Stimulated activated naive CD8-positive, alpha-beta T cell treated with anti-CD3 and anti-CD28 coated beads, Interleukin-15, Interleukin-2, amounts not matched to agents 100 ng/mL and 50 ng/mL, for 24 hours (primary cell): ENCODE results near the gene SAPCD2.
A peak's percentile ranks its signal among the peaks of the same experiment; 100 is the strongest.

Source experiments
- H3K27ac Mint-ChIP-seq: one replicate; pipeline ENCODE4 v1.8.0; 2021; ENCODE audit warnings: mild to moderate bottlenecking, mixed read lengths
- H3K27me3 Mint-ChIP-seq: one replicate; pipeline ENCODE4 v1.8.0; 2021; ENCODE audit warnings: mixed read lengths
- H3K36me3 Mint-ChIP-seq: one replicate; pipeline ENCODE4 v1.8.0; 2021; ENCODE audit warnings: low read depth, mixed read lengths
- H3K4me1 Mint-ChIP-seq: one replicate; pipeline ENCODE4 v1.8.0; 2021; ENCODE audit warnings: low read depth, mixed read lengths
- H3K4me3 Mint-ChIP-seq: one replicate; pipeline ENCODE4 v1.8.0; 2021; ENCODE audit warnings: mild to moderate bottlenecking, mixed read lengths
- H3K9me3 Mint-ChIP-seq: one replicate; pipeline ENCODE4 v1.8.0; 2021; ENCODE audit warnings: mixed read lengths

SAPCD2 gene

DNA sequence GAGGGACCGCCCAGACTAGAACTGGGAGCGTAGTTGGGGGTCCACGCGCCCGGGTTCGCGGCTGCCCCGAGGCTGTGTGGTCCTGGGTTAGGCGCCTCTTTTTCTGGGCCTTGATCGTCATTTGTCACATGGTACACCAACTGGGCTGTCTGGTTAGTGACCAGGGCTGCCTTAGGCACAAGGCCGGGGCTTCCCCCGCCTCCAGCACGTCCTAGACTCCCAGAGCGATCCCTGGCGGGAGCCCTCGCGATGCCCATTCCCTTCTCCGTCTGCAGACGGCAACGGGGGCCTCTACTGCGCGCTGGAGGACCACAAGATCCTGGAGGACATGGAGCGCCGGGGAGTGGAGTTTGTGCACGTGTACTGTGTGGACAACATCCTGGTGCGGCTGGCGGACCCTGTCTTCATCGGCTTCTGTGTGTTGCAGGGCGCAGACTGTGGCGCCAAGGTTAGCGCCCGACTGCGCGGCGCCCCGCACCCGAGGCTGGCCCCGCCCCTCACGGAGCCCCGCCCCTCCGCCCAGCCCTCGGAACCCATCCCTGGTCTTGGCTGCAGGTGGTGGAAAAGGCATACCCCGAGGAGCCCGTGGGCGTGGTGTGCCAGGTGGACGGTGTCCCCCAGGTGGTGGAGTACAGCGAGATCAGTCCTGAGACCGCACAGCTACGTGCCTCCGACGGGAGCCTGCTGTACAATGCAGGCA is 8.5 kb upstream of the SAPCD2 start:
- no peaks in the 10 kb centered on the region for H3K9me3 Mint-ChIP-seq
- H3K27ac Mint-ChIP-seq, result no peak overlapping the region
- H3K27me3 Mint-ChIP-seq, result no peaks in the 10 kb centered on the region
- peak overlapping the region; percentile 74 for H3K4me3 Mint-ChIP-seq
- H3K4me1 Mint-ChIP-seq, result peaks cover 11% of the 10 kb centered on the region
- H3K36me3 Mint-ChIP-seq, result peaks cover 5% of the 10 kb centered on the region

DNA sequence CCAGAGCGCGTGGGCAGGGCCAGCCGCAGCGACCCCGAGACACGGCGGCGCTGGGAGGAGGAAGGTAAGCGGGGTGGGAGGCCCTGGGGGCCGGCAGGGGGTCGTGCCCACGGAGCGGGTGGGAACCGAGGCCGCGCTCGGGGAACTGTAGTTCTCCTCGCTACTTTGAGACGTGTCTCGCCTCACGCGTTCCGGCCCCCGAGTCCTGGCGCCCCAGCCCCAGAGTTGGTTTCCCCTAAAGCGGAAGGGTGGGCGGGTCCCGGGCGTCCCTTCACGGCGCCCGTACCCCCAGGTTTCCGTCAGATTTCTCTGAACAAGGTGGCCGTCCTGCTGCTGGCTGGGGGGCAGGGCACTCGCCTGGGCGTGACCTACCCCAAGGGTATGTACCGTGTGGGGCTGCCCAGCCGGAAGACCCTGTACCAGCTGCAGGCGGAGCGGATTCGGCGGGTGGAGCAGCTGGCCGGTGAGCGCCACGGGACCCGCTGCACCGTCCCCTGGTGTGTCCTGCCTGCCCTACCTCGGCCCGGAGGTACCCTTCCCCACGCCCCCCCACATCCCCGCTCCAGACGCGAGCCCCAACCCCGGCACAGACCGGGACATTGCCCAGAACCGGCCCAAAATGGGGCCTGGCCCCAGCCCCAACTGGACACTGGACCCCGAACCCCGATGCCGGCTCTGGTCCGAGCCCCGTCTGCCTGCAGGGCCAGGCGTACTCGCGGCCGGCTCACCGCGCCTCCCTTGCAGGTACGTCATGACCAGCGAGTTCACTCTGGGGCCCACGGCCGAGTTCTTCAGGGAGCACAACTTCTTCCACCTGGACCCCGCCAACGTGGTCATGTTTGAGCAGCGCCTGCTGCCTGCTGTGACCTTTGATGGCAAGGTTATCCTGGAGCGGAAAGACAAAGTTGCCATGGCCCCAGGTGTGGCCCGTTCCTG is 7.7 kb upstream of the SAPCD2 start:
- Mint-ChIP-seq H3K4me3 (peak overlapping the region; percentile 74), H3K4me1 (peaks cover 3% of the 10 kb centered on the region), H3K27ac (no peak overlapping the region), H3K36me3 (no peaks in the 10 kb centered on the region), H3K9me3 (no peaks in the 10 kb centered on the region), H3K27me3 (no peaks in the 10 kb centered on the region)

DNA sequence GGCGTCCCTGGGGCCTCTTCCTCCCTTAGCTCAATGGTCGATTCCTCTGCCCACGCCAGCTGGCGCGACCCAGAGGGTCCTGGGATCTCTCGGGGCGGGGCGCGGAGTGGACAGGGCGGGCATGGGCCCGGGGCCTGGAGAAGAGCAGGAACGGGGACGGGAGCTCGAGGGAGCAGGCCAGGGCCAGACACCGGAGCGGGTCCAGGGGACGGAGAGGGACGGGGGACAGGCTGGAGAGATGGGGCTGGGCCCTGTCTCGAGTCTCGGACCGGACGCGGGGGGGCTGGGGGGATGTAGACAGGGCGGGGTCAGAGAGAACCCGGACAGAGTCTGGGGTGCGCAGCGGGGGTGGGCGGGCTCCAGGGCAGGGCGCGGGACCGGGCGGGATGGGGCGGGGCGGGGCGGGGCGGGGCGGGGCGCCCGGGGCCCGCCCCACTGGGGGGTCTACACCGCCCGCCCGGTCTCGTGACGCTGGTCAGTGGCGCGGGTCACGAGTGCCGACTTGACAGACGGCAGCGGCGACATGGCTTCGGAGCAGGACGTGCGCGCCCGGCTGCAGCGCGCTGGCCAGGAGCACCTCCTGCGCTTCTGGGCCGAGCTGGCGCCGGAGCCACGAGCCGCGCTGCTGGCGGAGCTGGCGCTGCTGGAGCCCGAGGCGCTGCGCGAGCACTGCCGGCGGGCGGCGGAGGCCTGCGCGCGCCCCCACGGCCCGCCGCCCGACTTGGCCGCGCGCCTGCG is 6.8 kb upstream of the SAPCD2 start, which contains the start of gene UAP1L1:
Gene UAP1L1, plus strand, starts transcription at position 508 of the 738 bp plus-strand sequence. Its CDS starts 16 bp downstream, at position 524.
- Mint-ChIP-seq H3K4me1 (no peaks in the 10 kb centered on the region), H3K27ac (no peak within 1 kb of the TSS), H3K36me3 (no peaks in the 10 kb centered on the region), H3K27me3 (no peaks in the 10 kb centered on the region), H3K9me3 (no peaks in the 10 kb centered on the region), H3K4me3 (peak within 1 kb of the TSS; percentile 74)

DNA sequence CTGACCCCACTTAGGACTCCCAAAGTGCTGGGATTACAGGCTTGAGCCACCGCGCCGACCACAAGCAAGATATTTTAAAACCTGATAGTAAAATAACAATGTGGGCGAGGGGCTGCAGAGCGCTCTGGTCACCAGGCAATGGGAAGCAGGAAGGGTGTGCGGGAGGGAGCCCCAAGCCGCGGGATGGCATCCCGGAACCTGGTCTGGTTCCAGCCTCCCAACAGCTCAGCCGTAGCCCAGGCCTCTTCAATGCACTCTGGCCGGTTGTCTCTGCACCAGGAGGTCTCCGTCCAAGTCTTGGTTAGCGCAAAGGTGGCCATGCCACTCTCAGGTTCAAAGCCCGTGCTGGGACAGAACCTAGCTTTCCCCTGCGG is 6.3 kb upstream of the SAPCD2 start:
- Mint-ChIP-seq H3K4me1 (no peaks in the 10 kb centered on the region), H3K27ac (no peak overlapping the region)

DNA sequence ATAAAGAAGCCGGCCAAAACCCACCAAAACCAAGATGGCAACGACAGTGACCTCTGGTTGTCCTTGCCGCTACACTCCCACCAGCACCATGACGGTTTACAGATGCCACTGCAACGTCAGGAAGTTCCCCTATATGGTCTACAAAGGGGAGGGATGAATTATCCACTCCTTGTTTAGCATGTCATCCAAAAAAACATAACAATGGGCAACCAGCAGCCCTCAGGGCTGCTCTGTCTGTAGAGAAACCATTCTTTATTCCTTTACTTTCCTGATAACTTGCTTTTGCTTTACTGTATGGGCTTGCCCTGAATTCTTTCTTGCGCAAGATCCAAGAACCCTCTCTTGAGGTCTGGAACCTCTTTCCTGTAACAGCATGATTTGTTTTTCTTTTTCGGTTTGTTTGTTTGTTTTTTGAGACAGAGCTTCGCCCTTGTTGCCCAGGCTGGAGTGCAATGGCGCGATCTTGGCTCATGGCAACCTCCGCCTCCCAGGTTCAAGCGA is 5.0 kb upstream of the SAPCD2 start:
- no peaks in the 10 kb centered on the region for H3K27me3 Mint-ChIP-seq
- H3K4me3 Mint-ChIP-seq, result no peak overlapping the region
- H3K27ac Mint-ChIP-seq, result no peak overlapping the region
- H3K4me1 Mint-ChIP-seq, result peaks cover 7% of the 10 kb centered on the region
- H3K9me3 Mint-ChIP-seq, result no peaks in the 10 kb centered on the region
- no peaks in the 10 kb centered on the region for H3K36me3 Mint-ChIP-seq

More for the DNA sequence above, 6.3 kb upstream of the SAPCD2 start:
- H3K9me3 Mint-ChIP-seq, result no peaks in the 10 kb centered on the region
- no peaks in the 10 kb centered on the region for H3K27me3 Mint-ChIP-seq
- H3K4me3 Mint-ChIP-seq, result peak overlapping the region; percentile 50
- no peaks in the 10 kb centered on the region for H3K36me3 Mint-ChIP-seq

DNA sequence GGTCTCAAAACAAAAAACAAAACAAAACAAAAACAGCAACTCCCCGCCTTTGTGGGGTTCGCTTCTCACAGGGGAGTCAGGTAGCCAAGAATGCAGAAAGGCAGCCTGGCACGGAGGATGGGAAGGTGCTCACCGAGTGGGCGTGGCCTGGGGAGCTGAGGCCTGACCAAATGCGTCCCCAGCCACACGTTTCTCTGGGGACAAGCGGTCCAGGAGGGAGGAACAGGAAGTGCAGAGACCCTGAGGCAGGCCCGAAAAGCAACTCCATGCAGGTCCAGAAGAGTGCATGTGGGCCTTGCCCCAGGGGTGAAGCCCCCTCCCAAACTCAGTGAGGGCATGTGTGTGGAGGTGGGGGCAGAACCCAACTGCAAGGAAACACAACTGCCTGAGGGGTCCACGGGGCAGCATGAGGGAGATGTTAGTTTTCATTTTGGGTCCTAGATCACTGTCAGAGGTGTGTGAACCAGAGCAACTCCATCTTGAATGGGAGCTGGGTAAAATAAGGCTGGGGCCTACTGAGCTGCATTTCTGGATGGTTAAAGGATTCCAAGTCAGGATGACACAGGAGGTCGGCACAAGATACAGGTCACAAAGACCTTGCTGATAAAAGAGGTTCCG is 4.4 kb upstream of the SAPCD2 start:
- Mint-ChIP-seq H3K36me3 (no peaks in the 10 kb centered on the region), H3K27me3 (no peaks in the 10 kb centered on the region), H3K4me1 (peaks cover 7% of the 10 kb centered on the region), H3K9me3 (no peaks in the 10 kb centered on the region), H3K27ac (no peak overlapping the region), H3K4me3 (no peak overlapping the region)

DNA sequence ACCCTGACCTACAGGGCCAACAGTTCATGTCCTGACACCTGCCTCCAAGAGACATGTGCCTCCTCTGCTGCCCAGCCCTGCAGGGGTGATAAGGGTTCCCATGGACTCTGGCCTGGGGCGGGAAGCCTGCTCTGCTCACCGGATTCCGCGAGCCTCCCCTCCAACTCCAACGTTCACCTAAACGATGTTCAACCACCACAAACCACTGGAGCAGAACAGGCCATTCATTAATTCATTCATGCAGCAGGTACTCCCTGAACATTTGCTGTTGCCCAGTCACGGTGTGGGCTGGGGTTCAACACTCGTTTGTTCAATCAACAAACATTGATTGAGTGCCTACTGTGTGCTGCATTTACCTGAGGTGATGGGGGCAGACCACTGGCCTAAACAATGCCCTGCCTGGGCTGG is 3.6 kb upstream of the SAPCD2 start:
- Mint-ChIP-seq H3K4me1 (peaks cover 7% of the 10 kb centered on the region), H3K36me3 (no peaks in the 10 kb centered on the region), H3K4me3 (no peak overlapping the region), H3K27ac (no peak overlapping the region), H3K27me3 (no peaks in the 10 kb centered on the region), H3K9me3 (no peaks in the 10 kb centered on the region)

DNA sequence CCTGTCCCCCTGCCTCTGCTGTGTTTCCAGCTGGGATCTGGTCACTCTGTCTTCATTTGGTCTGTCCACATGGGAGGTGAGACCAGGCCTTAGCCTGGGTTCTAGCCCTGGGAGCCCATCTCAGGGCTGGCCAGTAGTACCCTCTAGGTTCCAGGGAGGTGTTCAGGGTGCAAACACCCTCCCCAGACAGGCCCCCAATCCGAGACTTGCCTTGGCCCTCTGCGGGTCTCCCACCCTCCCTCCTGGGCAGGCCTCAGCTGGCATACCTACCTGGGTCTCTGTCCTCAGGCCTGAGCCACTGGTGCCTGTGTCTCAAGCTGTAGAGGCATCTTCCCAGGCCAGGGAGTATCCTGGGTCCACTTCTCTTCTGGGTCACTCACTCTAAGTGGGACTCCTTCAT is 925 bp upstream of the SAPCD2 start:
- Mint-ChIP-seq H3K27me3 (no peaks in the 10 kb centered on the region), H3K36me3 (no peaks in the 10 kb centered on the region), H3K9me3 (no peaks in the 10 kb centered on the region), H3K27ac (peak overlapping the region; percentile 69), H3K4me3 (peak overlapping the region; percentile 68), H3K4me1 (peaks cover 12% of the 10 kb centered on the region)

DNA sequence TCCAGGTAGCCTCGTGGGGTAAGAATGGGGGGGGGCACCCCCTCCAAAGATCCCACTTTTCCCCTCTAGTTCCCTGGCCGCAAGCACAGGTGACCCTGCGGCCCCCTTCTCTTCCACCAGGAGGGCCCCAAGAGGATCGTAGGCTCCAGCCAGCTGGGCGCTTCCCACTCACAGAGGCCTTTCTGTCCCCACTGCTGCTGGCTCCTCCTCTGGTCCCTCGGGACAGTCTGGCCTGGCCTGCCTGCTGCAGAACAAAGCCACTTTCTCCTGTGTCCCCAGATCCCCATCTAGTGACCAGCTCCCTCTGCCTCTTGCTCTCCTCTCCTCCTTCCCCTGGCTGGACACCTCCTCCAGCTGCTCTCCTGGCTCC is 534 bp upstream of the SAPCD2 start:
- Mint-ChIP-seq H3K36me3 (no peaks in the 10 kb centered on the region), H3K27me3 (no peaks in the 10 kb centered on the region), H3K9me3 (no peaks in the 10 kb centered on the region), H3K4me3 (peak overlapping the region; percentile 68), H3K27ac (peak overlapping the region; percentile 69), H3K4me1 (peaks cover 12% of the 10 kb centered on the region)

DNA sequence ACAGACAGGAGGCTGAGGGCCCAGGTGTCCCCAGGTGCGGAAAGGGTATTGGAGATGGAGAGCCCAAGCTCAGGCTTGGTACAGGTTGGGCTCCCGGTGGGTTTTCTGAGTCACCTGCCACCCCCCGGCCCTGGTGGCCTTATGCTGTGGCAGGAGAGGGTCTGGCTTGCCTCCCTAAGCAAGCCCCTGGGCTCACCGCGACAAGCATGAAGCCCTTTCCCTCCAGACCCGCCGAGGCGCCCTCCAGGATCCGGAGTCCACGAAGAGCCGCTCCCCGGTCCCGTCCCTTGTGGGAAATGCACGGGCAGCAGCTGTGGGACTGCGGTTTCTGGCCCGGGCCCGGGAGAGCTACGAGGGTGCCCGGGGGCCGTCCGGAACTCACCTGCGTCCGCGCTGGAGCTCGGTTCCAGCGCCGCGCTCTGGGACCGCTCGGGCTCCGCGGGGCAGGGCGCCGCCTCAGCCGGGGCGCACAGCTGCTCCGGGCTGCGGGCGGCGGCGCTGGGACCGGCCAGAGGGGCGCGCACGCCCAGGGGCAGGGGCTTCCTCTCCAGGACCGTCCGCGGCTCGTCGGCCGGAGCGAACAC is 757 bp downstream of the SAPCD2 start:
- Mint-ChIP-seq H3K27me3 (no peaks in the 10 kb centered on the region), H3K27ac (no peak overlapping the region), H3K4me3 (peak overlapping the region; percentile 63)

DNA sequence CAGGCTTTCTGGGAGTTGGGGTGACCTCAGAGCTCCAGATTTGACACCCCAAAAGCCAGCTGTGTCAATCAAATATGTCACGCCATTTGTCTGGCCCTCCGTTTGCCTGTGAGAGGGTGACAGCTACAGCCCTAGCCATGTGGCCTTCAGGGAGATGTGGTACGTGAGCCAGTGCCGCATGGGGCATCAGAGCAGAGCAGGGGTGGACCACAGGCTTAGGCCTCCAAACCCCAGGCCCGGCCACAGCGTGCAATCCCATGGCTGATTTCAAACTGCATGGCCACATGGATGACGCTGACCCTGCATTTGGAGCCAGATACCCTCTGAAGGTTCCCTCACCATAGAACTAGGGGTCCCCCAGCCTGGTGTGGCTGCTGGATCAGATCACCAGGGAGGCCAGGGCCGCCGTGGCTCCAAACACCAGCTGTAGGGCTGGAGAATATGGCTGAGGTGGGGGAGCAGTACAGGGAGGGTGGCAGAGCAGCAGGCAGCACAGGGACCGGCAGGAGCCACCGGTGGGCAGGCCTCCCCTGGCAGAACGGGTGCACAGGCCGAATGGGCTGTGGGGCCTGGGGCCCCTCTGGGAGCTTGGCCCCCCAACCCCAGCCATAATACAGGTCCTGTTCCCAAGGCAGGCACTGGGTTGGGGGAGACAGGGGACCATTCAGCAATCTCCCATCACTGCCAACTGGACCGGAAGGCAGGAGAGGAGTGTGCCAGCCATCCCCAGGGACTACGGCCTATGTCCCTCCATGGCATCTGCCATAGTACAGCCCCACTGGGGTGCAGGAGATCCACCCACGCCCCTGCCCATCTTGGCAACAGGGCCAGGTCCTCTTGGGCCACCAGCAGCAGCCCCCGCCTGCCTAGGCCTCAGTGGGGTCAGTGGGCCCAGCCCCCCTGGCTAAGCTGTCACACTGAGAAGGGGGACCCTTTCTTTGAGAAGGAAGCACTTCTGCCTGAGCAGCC is 1.5 kb downstream of the SAPCD2 start:
- no peaks in the 10 kb centered on the region for H3K36me3 Mint-ChIP-seq
- peaks cover 12% of the 10 kb centered on the region for H3K4me1 Mint-ChIP-seq
- H3K27me3 Mint-ChIP-seq, result no peaks in the 10 kb centered on the region
- H3K4me3 Mint-ChIP-seq, result peak overlapping the region; percentile 63
- no peak overlapping the region for H3K27ac Mint-ChIP-seq
- H3K9me3 Mint-ChIP-seq, result no peaks in the 10 kb centered on the region

More for the DNA sequence above, 757 bp downstream of the SAPCD2 start:
- no peaks in the 10 kb centered on the region for H3K36me3 Mint-ChIP-seq
- no peaks in the 10 kb centered on the region for H3K9me3 Mint-ChIP-seq
- H3K4me1 Mint-ChIP-seq, result peaks cover 12% of the 10 kb centered on the region

DNA sequence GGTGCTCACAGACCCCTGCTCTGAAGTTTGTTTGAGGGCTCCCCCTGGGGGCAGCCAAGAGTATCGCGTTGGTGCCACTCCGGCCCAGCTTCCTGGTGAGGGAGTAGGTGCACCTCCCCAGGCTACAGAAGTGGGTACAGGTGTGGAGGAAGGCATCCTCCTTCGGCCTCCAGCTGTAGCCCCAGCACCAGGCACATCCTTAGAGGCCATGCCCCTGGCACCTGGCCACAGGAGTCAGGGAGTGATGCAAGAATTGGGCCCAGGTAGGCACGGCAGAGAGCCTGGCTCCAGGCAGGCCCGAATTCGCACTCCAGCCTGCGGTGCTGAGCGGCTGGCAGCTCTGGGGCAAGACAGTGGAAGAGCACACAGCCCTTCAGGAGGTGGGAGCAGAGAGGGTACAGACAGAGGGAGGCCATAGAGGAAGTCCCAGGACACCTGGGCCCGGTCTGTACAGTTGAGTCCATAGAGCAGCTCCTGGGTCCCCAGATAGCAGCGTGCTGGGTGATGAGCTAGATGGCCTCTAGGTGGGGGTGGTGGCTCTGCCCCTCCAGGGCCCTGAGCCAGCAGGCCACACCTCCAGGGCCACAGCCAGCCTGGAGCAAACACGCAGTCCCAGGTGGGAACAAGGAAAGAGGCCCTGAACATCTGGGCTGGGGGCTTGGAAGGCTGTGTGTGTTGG is 2.4 kb downstream of the SAPCD2 start:
- no peak overlapping the region for H3K4me3 Mint-ChIP-seq
- no peaks in the 10 kb centered on the region for H3K27me3 Mint-ChIP-seq
- no peak overlapping the region for H3K27ac Mint-ChIP-seq
- no peaks in the 10 kb centered on the region for H3K36me3 Mint-ChIP-seq
- no peaks in the 10 kb centered on the region for H3K9me3 Mint-ChIP-seq
- peaks cover 12% of the 10 kb centered on the region for H3K4me1 Mint-ChIP-seq
